Stimulated activated CD4-positive, alpha-beta T cell treated with anti-CD3 and anti-CD28 coated beads, Interleukin-2, amount 100 ng/mL, for 24 hours (primary cell): ENCODE data around the gene TCP11.

Experiments
- DNase-seq, 2 donors: peaks; one replicate each; pipeline ENCODE4 v3.0.0-alpha.2; 2020

The TCP11 gene

DNA sequence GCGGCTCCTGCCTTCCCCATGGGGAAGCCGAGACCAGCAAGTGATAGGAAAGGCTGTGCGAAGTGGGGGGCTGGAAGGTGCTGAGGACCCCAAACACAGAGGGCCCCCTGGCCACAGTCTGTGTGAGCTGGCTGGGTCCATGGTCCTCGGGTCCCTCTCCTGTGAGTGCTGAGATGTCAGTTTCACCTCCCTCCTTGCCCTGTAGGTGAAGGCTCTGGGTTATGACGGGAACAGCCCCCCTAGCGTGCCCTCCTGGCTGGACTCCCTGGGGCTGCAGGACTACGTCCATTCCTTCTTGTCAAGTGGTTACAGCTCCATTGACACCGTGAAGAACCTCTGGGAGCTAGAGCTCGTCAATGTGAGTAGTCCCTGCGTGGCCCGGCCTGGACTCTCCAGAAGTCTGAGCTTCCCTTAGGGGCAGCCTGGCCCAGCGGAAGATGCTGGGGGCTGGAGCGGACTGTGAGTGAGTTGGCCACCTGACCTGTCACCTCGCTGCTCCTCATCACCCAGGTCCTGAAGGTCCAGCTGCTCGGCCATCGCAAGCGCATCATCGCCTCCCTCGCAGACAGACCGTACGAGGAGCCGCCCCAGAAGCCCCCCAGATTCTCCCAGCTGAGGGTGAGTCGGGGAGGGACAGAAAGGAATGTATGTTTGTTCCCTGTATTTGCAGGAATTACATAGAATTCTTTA is 61.7 kb downstream of the TCP11 start:
- no peak for DNase-seq

GRCh38 chr6:35078896-35079295 is 62.2 kb downstream of the TCP11 start:
- DNase-seq = no peak

- no peak for DNase-seq
Measured at GRCh38 chr6:35078226-35078850, 62.8 kb downstream of the TCP11 start.

GRCh38 chr6:35077713-35078105 is 63.4 kb downstream of the TCP11 start:
- no peak for DNase-seq

GRCh38 chr6:35076997-35077712 is 64.0 kb downstream of the TCP11 start:
- DNase-seq = no peak

DNA sequence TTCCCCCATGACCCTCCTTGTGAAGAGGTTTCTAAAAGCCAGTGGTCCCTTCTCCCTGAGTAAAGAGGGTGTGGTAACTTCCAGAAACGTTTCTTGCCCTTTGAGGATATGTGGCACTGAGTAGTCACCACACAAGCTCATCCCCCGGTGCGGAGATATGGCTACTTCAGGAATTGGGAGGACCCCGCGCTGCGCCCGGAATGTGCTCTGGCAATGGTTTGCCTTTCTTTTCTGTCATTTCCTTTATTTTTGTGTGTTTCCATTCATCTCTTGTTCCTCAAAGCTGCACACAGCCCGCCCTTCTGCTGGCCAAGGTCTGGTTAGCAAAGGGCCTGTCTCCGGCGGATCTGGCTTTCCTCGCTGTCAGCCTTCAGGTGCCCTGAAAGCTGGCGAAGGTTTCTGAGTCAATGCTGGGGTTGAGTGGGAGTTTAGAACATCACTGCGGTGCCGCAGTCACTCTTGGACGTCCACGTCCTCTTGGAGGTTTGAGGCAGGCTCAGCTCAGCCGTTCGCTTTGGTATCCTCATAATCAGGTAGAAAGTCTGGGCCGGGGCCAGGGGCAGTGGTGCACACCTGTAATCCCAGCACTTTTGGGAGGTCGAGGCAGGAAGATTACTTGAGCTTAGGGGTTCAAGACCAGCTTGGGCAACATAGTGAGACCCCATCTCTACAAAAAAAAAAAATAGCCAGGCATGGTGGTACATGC is 67.2 kb downstream of the TCP11 start:
- no peak for DNase-seq

DNA sequence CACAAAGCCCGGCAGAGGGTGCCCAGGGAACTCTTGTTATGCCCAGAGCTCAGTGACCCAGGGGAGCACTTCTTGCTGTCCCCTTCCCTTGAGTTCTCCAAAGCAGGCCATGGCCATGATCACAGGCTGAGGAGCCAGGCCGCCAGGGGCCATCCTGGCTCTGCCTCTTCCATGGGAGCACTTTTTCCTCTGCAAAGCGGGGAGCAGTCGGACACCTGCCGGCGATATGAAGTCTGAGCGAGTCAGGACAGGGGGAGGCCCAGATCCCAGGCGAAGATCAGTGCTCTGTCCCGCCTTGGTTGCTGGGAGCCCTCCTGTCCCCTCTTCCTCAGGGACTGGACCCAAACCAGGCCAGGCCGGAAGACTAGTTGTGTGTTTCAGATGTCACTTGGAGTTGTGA is 67.9 kb downstream of the TCP11 start:
- DNase-seq = no peak

DNA sequence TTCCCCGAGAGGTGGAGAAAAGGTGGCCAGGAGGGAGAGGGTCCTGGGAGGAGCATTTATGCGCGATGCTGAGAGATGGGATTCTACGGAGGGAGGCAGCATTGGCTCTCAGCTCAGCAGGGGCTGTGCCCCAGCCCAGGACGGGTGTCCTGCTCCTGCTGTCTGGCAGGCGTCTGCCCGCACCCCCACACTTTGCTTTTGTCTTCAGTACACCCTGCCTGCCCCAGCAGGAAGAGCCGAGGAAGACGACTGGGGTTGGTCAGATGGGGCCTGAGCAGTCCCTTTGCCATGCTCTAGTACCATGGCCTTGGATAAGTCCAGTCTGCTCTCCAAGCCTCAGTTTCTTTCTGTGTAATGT is 68.5 kb downstream of the TCP11 start:
- no peak for DNase-seq

GRCh38 chr6:35072051-35072697 is 69.0 kb downstream of the TCP11 start:
- DNase-seq = no peak

DNA sequence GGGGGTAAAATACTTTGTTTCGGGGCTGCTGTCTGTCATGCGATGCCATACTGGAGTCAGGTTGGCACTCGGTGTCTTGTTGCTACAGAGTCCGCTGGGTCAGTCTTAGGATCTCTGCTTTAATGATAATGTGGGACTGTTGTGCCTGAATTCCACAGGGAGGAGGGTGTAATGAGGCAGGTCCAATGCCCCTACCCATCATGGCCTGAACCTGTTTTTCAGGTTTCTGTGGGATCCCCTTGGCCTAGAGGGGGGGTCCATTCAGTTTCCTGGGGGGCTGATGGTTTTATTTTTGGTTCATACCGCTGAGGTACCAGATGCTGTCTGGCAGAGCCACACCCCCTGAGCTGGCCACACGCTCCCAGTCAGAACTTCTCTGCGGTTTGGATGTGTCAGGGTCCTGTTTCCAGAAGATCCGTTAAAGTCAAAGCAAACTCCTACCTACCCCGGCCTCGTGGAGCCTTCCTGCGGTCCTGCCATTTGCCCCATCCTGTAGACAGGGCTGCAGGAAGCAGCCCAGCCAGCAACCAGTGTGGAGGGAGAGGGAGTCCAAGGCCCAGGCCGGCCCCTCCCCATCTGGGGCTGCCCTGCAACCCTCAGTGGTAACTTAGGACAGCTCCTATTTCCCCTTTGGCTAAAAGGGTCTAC is 69.7 kb downstream of the TCP11 start:
- DNase-seq = no peak

- DNase-seq = no peak
Measured at GRCh38 chr6:35070111-35070510, 71.0 kb downstream of the TCP11 start.

DNA sequence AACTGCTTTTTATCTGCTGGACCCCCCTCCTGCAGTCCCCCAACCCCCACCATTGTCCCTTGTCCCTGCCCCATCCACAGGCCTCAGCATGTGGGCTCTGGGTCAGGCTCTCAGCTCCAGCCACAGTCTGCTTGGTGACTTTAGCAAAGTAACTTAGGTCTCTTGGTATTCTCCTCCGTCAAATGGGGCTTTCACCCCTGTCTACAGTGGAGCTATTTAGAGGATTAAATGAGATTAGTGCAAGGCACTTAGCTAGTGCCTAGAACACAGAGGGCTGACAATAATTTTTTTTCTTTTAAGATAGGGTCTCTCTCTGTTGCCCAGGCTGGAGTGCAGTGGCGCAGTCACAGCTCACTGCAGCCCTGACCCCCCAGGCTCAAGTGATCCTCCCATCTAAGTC is 71.9 kb downstream of the TCP11 start:
- DNase-seq = no peak

DNA sequence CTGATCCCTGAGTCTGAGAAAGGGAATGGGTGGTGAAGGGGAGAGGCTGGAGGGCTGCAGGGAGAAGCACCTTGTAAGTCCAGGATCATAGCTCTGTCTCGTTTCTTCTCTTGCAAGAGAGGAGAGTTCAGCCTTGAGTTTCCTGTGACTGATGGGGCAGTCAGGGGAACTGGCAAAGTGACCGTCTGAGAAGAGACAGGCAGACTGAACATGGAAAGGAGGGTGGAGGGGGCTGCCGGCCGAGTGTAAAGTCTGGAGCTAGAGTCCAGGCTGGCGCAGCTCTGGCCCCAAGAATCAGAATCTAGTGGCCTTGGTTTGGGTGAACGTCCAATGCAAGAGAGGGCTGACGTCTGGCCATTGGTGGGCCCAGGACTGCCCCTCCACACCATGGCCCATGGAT is 72.5 kb downstream of the TCP11 start:
- no peak for DNase-seq

DNA sequence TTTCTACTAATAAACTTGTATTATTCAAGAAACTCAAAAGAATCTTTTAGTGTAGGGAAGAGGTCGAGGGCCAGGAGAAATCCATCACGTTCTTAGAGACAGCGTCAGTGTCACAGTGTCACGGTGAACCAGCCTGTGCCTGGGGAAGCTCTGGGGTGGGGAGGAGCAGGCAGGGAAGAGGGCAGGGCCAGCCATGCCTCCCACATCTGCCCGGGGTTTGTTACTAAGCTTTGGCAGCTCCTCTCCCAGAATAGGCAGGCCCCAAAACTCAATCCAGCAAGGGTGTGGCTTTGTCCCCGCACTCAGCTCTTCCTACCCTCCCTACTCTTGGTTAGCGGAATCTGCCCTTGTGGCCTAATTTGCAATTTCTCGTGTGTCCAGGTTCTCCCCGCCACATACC is 72.9 kb downstream of the TCP11 start:
- no peak for DNase-seq
